ENCODE measurements around the gene CTDP1.

- TF ChIP-seq REST (IDR thresholded peaks at IDR 0.05; ENCODE audit: insufficient read depth in 1 of 2, low read depth in 2 of 2, low read length in 2 of 2) (no peak), POLR2AphosphoS5 (IDR thresholded peaks at IDR 0.05; ENCODE audit: low read depth, low read length) (no peak), TAF1 (IDR thresholded peaks at IDR 0.05; ENCODE audit: borderline replicate concordance, insufficient read depth, low read length) (no peak), SIN3A (IDR thresholded peaks at IDR 0.05; ENCODE audit: borderline replicate concordance, insufficient read depth, low read length) (no peak)
Observed at GRCh38 chr18:79637181-79637920, 42.3 kb upstream of the CTDP1 start.
